HFFc6 (cell line): ENCODE measurements around the gene AQP7. TPM values are rescaled to one million over a fixed set of nuclear protein-coding genes. Genes with fewer than 3 reads are reported as not detected.

Source experiments
- DNase-seq: peaks from one replicate; pipeline ENCODE4 v3.0.0-alpha.2; 2018
- H3K27ac Mint-ChIP-seq: 2 replicates; pipeline ENCODE4 v1.8.0; 2020; ENCODE audit warnings: mild to moderate bottlenecking, mixed read lengths
- H3K27me3 Mint-ChIP-seq: 2 replicates; pipeline ENCODE4 v1.8.0; 2021; ENCODE audit warnings: mild to moderate bottlenecking, moderate library complexity, mixed read lengths; ENCODE audit not compliant: insufficient read depth
- H3K36me3 Mint-ChIP-seq: 2 replicates; pipeline ENCODE4 v1.8.0; 2021; ENCODE audit warnings: low read depth, mixed read lengths
- H3K4me1 Mint-ChIP-seq: 2 replicates; pipeline ENCODE4 v1.8.0; 2020; ENCODE audit warnings: low read depth, mixed read lengths
- H3K4me3 Mint-ChIP-seq: 2 replicates; pipeline ENCODE4 v1.8.0; 2020; ENCODE audit warnings: mild to moderate bottlenecking, moderate library complexity, mixed read lengths
- H3K9me3 Mint-ChIP-seq: 2 replicates; pipeline ENCODE4 v1.8.0; 2020; ENCODE audit warnings: mild to moderate bottlenecking, mixed read lengths
- CTCF ChIP-seq: fragments of 200-600 bp; sonication (generic); IDR thresholded peaks from 2 replicates; pipeline ENCODE4 v1.5.0; 2021; ENCODE audit warnings: antibody characterized with exemption, mild to moderate bottlenecking
- total RNA-seq, 6 experiments: library from RNA; stranded (reverse); fragmentation: NEBNext Ultra II Directional; extraction: Animal tissue kit (Norgen Biotek cat#: 25700); gene quantifications; 2 replicates in 1 of 6; 3 replicates in 5 of 6; pipeline ENCODE4 v1.2.3, GENCODE V29; 2021

Gene AQP7
- total RNA-seq, 6 experiments from 2014 or later = not detected

GRCh38 chr9:33346564-33346963 is 55.8 kb downstream of the AQP7 start:
- peaks cover 52% of the 10 kb centered on the region for H3K36me3 Mint-ChIP-seq
- H3K27me3 Mint-ChIP-seq = peaks cover 1% of the 10 kb centered on the region; the same call in 1 of the 2 replicates
- peaks cover 15% of the 10 kb centered on the region for H3K4me1 Mint-ChIP-seq
- H3K27ac Mint-ChIP-seq = no peak overlapping the region
- no peak overlapping the region for H3K4me3 Mint-ChIP-seq
- DNase-seq = no peak
- no peaks in the 10 kb centered on the region for H3K9me3 Mint-ChIP-seq
- no peak for TF ChIP-seq CTCF

- H3K27me3 Mint-ChIP-seq = peaks cover 1% of the 10 kb centered on the region; the same call in 1 of the 2 replicates
- H3K9me3 Mint-ChIP-seq = peaks cover 18% of the 10 kb centered on the region
- no peak overlapping the region for H3K27ac Mint-ChIP-seq
- no peak for DNase-seq
- no peak for TF ChIP-seq CTCF
- peaks cover 3% of the 10 kb centered on the region for H3K4me1 Mint-ChIP-seq
- no peak overlapping the region for H3K4me3 Mint-ChIP-seq
- H3K36me3 Mint-ChIP-seq = peaks cover 68% of the 10 kb centered on the region
Measured at GRCh38 chr9:33344145-33344544, 58.2 kb downstream of the AQP7 start.

GRCh38 chr9:33341182-33341581 is 61.2 kb downstream of the AQP7 start:
- H3K27ac Mint-ChIP-seq = no peak overlapping the region
- H3K4me3 Mint-ChIP-seq = no peak overlapping the region
- H3K36me3 Mint-ChIP-seq = peaks cover 58% of the 10 kb centered on the region
- H3K27me3 Mint-ChIP-seq = no peaks in the 10 kb centered on the region
- no peak for DNase-seq
- peaks cover 21% of the 10 kb centered on the region for H3K9me3 Mint-ChIP-seq
- H3K4me1 Mint-ChIP-seq = no peaks in the 10 kb centered on the region
- no peak for TF ChIP-seq CTCF

- H3K27ac Mint-ChIP-seq = no peak overlapping the region
Measured at GRCh38 chr9:33340186-33340585, 62.2 kb downstream of the AQP7 start.

More at GRCh38 chr9:33340186-33340585, 62.2 kb downstream of the AQP7 start:
- peaks cover 55% of the 10 kb centered on the region for H3K36me3 Mint-ChIP-seq
- DNase-seq = no peak
- peaks cover 21% of the 10 kb centered on the region for H3K9me3 Mint-ChIP-seq
- no peaks in the 10 kb centered on the region for H3K4me1 Mint-ChIP-seq
- no peaks in the 10 kb centered on the region for H3K27me3 Mint-ChIP-seq
- no peak; the same call in 1 of the 2 replicates for TF ChIP-seq CTCF
- no peak overlapping the region for H3K4me3 Mint-ChIP-seq

Other genes starting within 250 kb of the AQP7 start
- 100 to 1,000 TPM in 4 of 6 experiments, 10 to 100 TPM in 2; 87.2 to 116 (median 106) TPM for gene B4GALT1, start 235.2 kb downstream of the AQP7 start, total RNA-seq
- gene SPINK4, start 162.4 kb downstream of the AQP7 start, total RNA-seq = not detected
- gene BAG1, start 137.9 kb downstream of the AQP7 start, total RNA-seq = 10 to 100 TPM; 22.5 to 31.3 (median 27.6) TPM
- gene CHMP5, start 137.5 kb downstream of the AQP7 start, total RNA-seq = 10 to 100 TPM; 75.5 to 90.2 (median 78.8) TPM
- gene NFX1, start 112.1 kb downstream of the AQP7 start, total RNA-seq = 10 to 100 TPM; 25.7 to 28.0 (median 27.8) TPM
- gene AQP3, start 45.0 kb upstream of the AQP7 start, total RNA-seq = under 1 TPM; 0.28 to 0.81 (median 0.53) TPM
- 10 to 100 TPM; 57.9 to 69.2 (median 62.2) TPM for gene NOL6, start 71.4 kb upstream of the AQP7 start, total RNA-seq
- gene ANKRD18B, start 121.7 kb upstream of the AQP7 start, total RNA-seq = 1 to 10 TPM; 5.1 to 9.9 (median 8.0) TPM